H1 (cell line): ENCODE results near the gene FHIT. TPM values are rescaled to one million over a fixed set of nuclear protein-coding genes. Genes with fewer than 3 reads are reported as not detected.

Experiments used
- CTCF ChIA-PET: fragments of 300-600 bp; sonication (Branson Sonifier 250); formaldehyde crosslinking; loops from one replicate; lab custom pipeline; 2021; ENCODE audit not compliant: partially characterized antibody; lab: Charles Lee
- POLR2A ChIA-PET: fragments of 300-600 bp; sonication (Branson Sonifier 250); formaldehyde crosslinking; loops from one replicate; lab custom pipeline; 2021; ENCODE audit warnings: inconsistent platforms; ENCODE audit not compliant: partially characterized antibody; lab: Charles Lee
- DNase-seq, 2 experiments: peaks; one replicate each; pipeline versions ENCODE4 v3.0.0 to v3.0.0-alpha.2; 2010 to 2022; ENCODE audit warnings: low spot score in 2 of 2, low read depth in 1 of 2, mixed read lengths in 1 of 2
- FAIRE-seq: peaks from 2 replicates; lab custom pipeline; 2011; peaks lifted over from hg19 to GRCh38; lab: Jason Lieb, UNC
- H2AFZ ChIP-seq: 2 replicates; pipeline ENCODE4 v1.8.1; 2012; ENCODE audit warnings: low read length, inconsistent platforms
- H2AK5ac ChIP-seq: 2 replicates; pipeline ENCODE4 v1.6.1; 2013; ENCODE audit warnings: low read depth, low read length
- H2BK120ac ChIP-seq: replicated peaks from 2 replicates; pipeline ENCODE3; 2013; ENCODE audit warnings: low read depth, low read length, inconsistent platforms
- H2BK12ac ChIP-seq: 2 replicates; pipeline ENCODE4 v1.6.1; 2013; ENCODE audit warnings: low read depth, low read length
- H2BK15ac ChIP-seq: 2 replicates; pipeline ENCODE4 v1.6.1; 2013; ENCODE audit warnings: low read length
- H2BK20ac ChIP-seq: 2 replicates; pipeline ENCODE4 v1.6.1; 2013; ENCODE audit warnings: low read length
- H2BK5ac ChIP-seq: 2 replicates; pipeline ENCODE4 v1.6.1; 2013; ENCODE audit warnings: low read depth, low read length
- H3K14ac ChIP-seq: 2 replicates; pipeline ENCODE4 v1.6.1; 2013; ENCODE audit warnings: inconsistent platforms; ENCODE audit not compliant: insufficient read length
- H3K18ac ChIP-seq: 2 replicates; pipeline ENCODE4 v1.6.1; 2013; ENCODE audit warnings: low read length; ENCODE audit errors: extremely low read depth
- H3K23ac ChIP-seq: 2 replicates; pipeline ENCODE4 v1.6.1; 2013; ENCODE audit warnings: inconsistent platforms; ENCODE audit not compliant: insufficient read length
- H3K23me2 ChIP-seq: 2 replicates; pipeline ENCODE4 v1.6.1; 2013; ENCODE audit warnings: low read depth, low read length
- H3K27ac ChIP-seq: 2 replicates; pipeline ENCODE4 v1.6.1; 2011; ENCODE audit warnings: low read depth, low read length, inconsistent platforms
- H3K27me3 ChIP-seq, 4 experiments: replicated peaks in 1 of 4; 1 replicate in 1 of 4; 2 replicates in 3 of 4; pipeline versions ENCODE4 v1.6.1 to v1.8.1; 2011 to 2013; ENCODE audit warnings: low read length in 3 of 4, mild to moderate bottlenecking in 3 of 4, inconsistent platforms in 2 of 4, mixed read lengths in 2 of 4, moderate library complexity in 1 of 4; ENCODE audit not compliant: control insufficient read depth in 3 of 4, insufficient read depth in 3 of 4; ENCODE audit errors: extremely low read depth in 1 of 4
- H3K36me3 ChIP-seq, 4 experiments: 2 replicates each; pipeline versions ENCODE4 v1.6.1 to v1.8.1; 2011 to 2013; ENCODE audit warnings: mild to moderate bottlenecking in 4 of 4, low read length in 3 of 4, moderate library complexity in 2 of 4, control low read depth in 1 of 4, inconsistent platforms in 1 of 4; ENCODE audit not compliant: insufficient read depth in 4 of 4, control insufficient read depth in 2 of 4
- H3K4ac ChIP-seq: replicated peaks from 2 replicates; pipeline ENCODE3; 2013; ENCODE audit warnings: low read length, low read depth, mixed read lengths, inconsistent platforms; ENCODE audit not compliant: insufficient read length
- H3K4me1 ChIP-seq, 4 experiments: replicated peaks in 1 of 4; 1 replicate in 1 of 4; 2 replicates in 3 of 4; pipeline versions ENCODE4 v1.6.1 to v1.8.1; 2011 to 2013; ENCODE audit warnings: low read length in 3 of 4, inconsistent platforms in 2 of 4, mixed read lengths in 1 of 4; ENCODE audit not compliant: insufficient read depth in 4 of 4, control insufficient read depth in 3 of 4
- H3K4me2 ChIP-seq, 2 experiments: 2 replicates each; pipeline versions ENCODE4 v1.6.1 to v1.8.1; 2011 to 2013; ENCODE audit warnings: low read depth in 2 of 2, low read length in 2 of 2, control low read depth in 1 of 2, inconsistent platforms in 1 of 2, mild to moderate bottlenecking in 1 of 2; ENCODE audit not compliant: insufficient read depth in 1 of 2
- H3K4me3 ChIP-seq, 4 experiments: fragments of 200-600, 300-600 bp in 1 of 4; sonication (generic), shearing (Covaris generic), sonication (Bioruptor Twin) in 1 of 4; 2 replicates each; pipeline versions ENCODE4 v1.5.1 to v1.8.1; 2011 to 2016; ENCODE audit warnings: low read length in 4 of 4, low read depth in 3 of 4, control low read depth in 2 of 4, inconsistent platforms in 2 of 4, mild to moderate bottlenecking in 2 of 4, mixed read lengths in 1 of 4, moderate library complexity in 1 of 4; ENCODE audit not compliant: insufficient read depth in 2 of 4; ENCODE audit errors: extremely low read depth in 1 of 4
- H3K56ac ChIP-seq: replicated peaks from 2 replicates; pipeline ENCODE3; 2013; ENCODE audit warnings: low read depth, mild to moderate bottlenecking, mixed read lengths, low read length, inconsistent platforms; ENCODE audit not compliant: insufficient read length
- H3K79me1 ChIP-seq: 2 replicates; pipeline ENCODE4 v1.6.1; 2013; ENCODE audit warnings: low read depth, low read length, control low read depth
- H3K79me2 ChIP-seq, 2 experiments: 2 replicates each; pipeline versions ENCODE4 v1.6.1 to v1.8.1; 2012 to 2013; ENCODE audit warnings: low read length in 2 of 2, mild to moderate bottlenecking in 2 of 2, inconsistent platforms in 1 of 2; ENCODE audit not compliant: insufficient read depth in 2 of 2, control insufficient read depth in 1 of 2
- H3K9ac ChIP-seq, 4 experiments: replicated peaks in 1 of 4; 1 replicate in 1 of 4; 2 replicates in 3 of 4; pipeline versions ENCODE4 v1.6.1 to v1.8.1; 2011 to 2013; ENCODE audit warnings: low read depth in 3 of 4, low read length in 3 of 4, control low read depth in 2 of 4, mild to moderate bottlenecking in 2 of 4, moderate library complexity in 2 of 4, inconsistent platforms in 1 of 4; ENCODE audit errors: extremely low read depth in 1 of 4
- H3K9me3 ChIP-seq, 2 experiments: 2 replicates each; pipeline versions ENCODE4 v1.6.1 to v1.8.1; 2012 to 2013; ENCODE audit warnings: mild to moderate bottlenecking in 2 of 2, moderate library complexity in 2 of 2, control low read depth in 1 of 2, inconsistent platforms in 1 of 2, low read depth in 1 of 2, low read length in 1 of 2, mixed read lengths in 1 of 2; ENCODE audit not compliant: insufficient read depth in 2 of 2
- H4K20me1 ChIP-seq, 2 experiments: replicated peaks in 1 of 2; 2 replicates each; pipeline versions ENCODE3 to v1.8.1; 2011 to 2013; ENCODE audit warnings: inconsistent platforms in 2 of 2, low read length in 2 of 2, mild to moderate bottlenecking in 1 of 2; ENCODE audit not compliant: insufficient read depth in 2 of 2, control insufficient read depth in 1 of 2
- H4K5ac ChIP-seq: 2 replicates; pipeline ENCODE4 v1.6.1; 2013; ENCODE audit warnings: low read length, low read depth, mixed read lengths, inconsistent platforms; ENCODE audit not compliant: insufficient read length
- H4K8ac ChIP-seq: 2 replicates; pipeline ENCODE4 v1.8.0; 2013; ENCODE audit warnings: mild to moderate bottlenecking, moderate library complexity, low read length, inconsistent platforms; ENCODE audit not compliant: insufficient read depth; ENCODE audit errors: extremely low read depth
- H4K91ac ChIP-seq: replicated peaks from 2 replicates; pipeline ENCODE3; 2013; ENCODE audit warnings: low read length, mixed read lengths, inconsistent platforms; ENCODE audit not compliant: insufficient read length
- CEBPB ChIP-seq: IDR thresholded peaks from 2 replicates; pipeline ENCODE4 v1.6.1; 2012; ENCODE audit warnings: low read depth, low read length
- CHD2 ChIP-seq: IDR thresholded peaks from 2 replicates; pipeline ENCODE4 v1.6.1; 2012; ENCODE audit warnings: low read length, improper control_type of control experiment
- EGR1 ChIP-seq: IDR thresholded peaks from 2 replicates; pipeline ENCODE4 v1.6.1; 2011; ENCODE audit warnings: low read depth, low read length, borderline replicate concordance
- KDM1A ChIP-seq: fragments of 200-600, 300-600 bp; sonication (generic); IDR thresholded peaks from 2 replicates; pipeline ENCODE4 v1.7.1; 2016; ENCODE audit warnings: mild to moderate bottlenecking, low read length, borderline replicate concordance
- RXRA ChIP-seq: IDR thresholded peaks from 2 replicates; pipeline ENCODE4 v1.6.1; 2011; ENCODE audit warnings: low read depth, mild to moderate bottlenecking, low read length, moderate library complexity; ENCODE audit not compliant: insufficient read depth
- WGBS, 2 experiments: shearing (Covaris generic) in 1 of 2; methylation state at CpG; one replicate each; pipeline versions ENCODE4 v1.1.6 to v1.1.7; 2013 to 2015; ENCODE audit warnings: low lambda C conversion rate in 2 of 2, mixed read lengths in 2 of 2, inconsistent platforms in 1 of 2, low coverage in 1 of 2, missing lambda C conversion rate in 1 of 2; ENCODE audit not compliant: insufficient replicate concordance in 2 of 2, insufficient coverage in 1 of 2, insufficient read length in 1 of 2; ENCODE audit errors: extremely low coverage in 1 of 2, missing lambda C conversion rate in 1 of 2; 5-methylcytosine and 5-hydroxymethylcytosine counted together
- polyA plus RNA-seq, 7 experiments: library from polyadenylated mRNA; depleted of rRNA in 3 of 7; stranded (reverse) in 5 of 7; unstranded in 2 of 7; fragments of >200 nt in 5 of 7; fragments of 200-250 nt in 2 of 7; gene quantifications; 1 replicate in 5 of 7; 2 replicates in 1 of 7; 4 replicates in 1 of 7; pipeline versions ENCODE4 v1.2.1 to v1.2.3, GENCODE V29; 2011 to 2013; ENCODE audit warnings: missing spikeins in 2 of 7, mixed read lengths in 2 of 7
- total RNA-seq: library from RNA; stranded (reverse); fragmentation: NEBNext Ultra II Directional; extraction: Animal tissue kit (Norgen Biotek cat#: 25700); gene quantifications from 2 replicates; pipeline ENCODE4 v1.2.1, GENCODE V29; 2021
- TF ChIP-seq, protein P1 (sequence below): IDR thresholded peaks from 2 replicates; pipeline ENCODE4 v1.6.1; 2011; ENCODE audit warnings: low read depth, mild to moderate bottlenecking, low read length; ENCODE audit not compliant: insufficient read depth

Gene FHIT
- total and polyA plus RNA-seq, 2 of the 8 experiments (the other 6 are each of a cell fraction or from before 2014, with no cell fraction given) = 1.2 to 3.2 TPM

- Histone ChIP-seq H3K4me2 (no peak overlapping the region), H3K9me3 (no peaks in the 10 kb centered on the region), H3K27ac (no peak overlapping the region), H4K5ac (no peak overlapping the region), H2AK5ac (no peak overlapping the region), H2BK20ac (no peak overlapping the region), H3K4me1 (no peaks in the 10 kb centered on the region), H3K9ac (no peak overlapping the region), H3K14ac (no peak overlapping the region), H3K56ac (no peak overlapping the region), H3K27me3 (no peaks in the 10 kb centered on the region), H2BK12ac (no peak overlapping the region), H2AFZ (no peak overlapping the region), H3K79me2 (no peaks in the 10 kb centered on the region), H2BK120ac (no peak overlapping the region), H2BK5ac (no peak overlapping the region), H3K18ac (no peak overlapping the region), H4K20me1 (no peaks in the 10 kb centered on the region), H3K79me1 (no peaks in the 10 kb centered on the region), H4K91ac (no peak overlapping the region), H2BK15ac (no peak overlapping the region), H3K4me3 (no peak overlapping the region), H3K23me2 (no peaks in the 10 kb centered on the region), H3K36me3 (no peaks in the 10 kb centered on the region; a peak in 1 of 8 replicates), H3K4ac (no peak overlapping the region), H4K8ac (no peak overlapping the region), H3K23ac (no peak overlapping the region)
- TF ChIP-seq CEBPB = no peak
- TF ChIP-seq, protein P1, sequence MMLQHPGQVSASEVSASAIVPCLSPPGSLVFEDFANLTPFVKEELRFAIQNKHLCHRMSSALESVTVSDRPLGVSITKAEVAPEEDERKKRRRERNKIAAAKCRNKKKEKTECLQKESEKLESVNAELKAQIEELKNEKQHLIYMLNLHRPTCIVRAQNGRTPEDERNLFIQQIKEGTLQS = no peak
- TF ChIP-seq KDM1A = no peak
- TF ChIP-seq EGR1 = no peak
- TF ChIP-seq CHD2 = no peak
- no peak for TF ChIP-seq RXRA
- 92% methylated on average over 2 of the region's 2 CpGs; no CpG with 5 or more reads in 1 of the 2 experiments for WGBS, 2 experiments
- POLR2A ChIA-PET = no interaction called here
- DNase-seq (no peak), FAIRE-seq (no peak)
- CTCF ChIA-PET = interaction anchor here (0.6 kb wide), 1 partner anchor 723 kb away, joined by 3 read pairs; no protein-coding TSS in a partner anchor
Observed at GRCh38 chr3:61118830-61119229, 132.4 kb downstream of the FHIT start.
